22Rv1 (cell line): ENCODE data around the gene BNIP5.

Source experiments
- ZFX ChIP-seq: fragments of 450-650 bp; IDR thresholded peaks from 2 replicates; pipeline ENCODE4 v1.6.1; 2017; ENCODE audit warnings: antibody characterized with exemption, borderline replicate concordance
- TF ChIP-seq, protein P1 (sequence below): fragments of 450-650 bp; IDR thresholded peaks from 2 replicates; pipeline ENCODE4 v1.5.1; 2017; ENCODE audit warnings: mild to moderate bottlenecking

DNA sequence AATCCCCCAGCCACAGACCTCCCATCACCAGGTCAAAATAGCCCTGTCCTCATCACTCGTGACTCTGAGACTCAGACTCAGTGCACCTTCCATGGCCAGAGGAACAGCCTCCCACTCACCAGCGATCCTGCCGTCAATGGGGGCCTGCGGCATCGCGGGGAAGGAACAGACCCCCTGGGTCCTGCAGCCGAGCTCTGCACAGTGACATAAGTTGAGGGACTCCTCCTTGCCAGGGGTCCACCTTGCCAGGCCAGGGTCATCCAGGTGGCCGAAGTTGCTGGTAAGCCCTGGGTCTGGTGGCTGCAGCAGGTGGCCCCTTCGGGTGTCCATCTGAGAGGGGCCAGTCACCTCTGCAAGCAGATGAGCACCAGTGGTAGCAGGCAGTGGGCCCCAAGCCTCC lies 34.5 kb upstream of the BNIP5 start:
- TF ChIP-seq, protein P1, sequence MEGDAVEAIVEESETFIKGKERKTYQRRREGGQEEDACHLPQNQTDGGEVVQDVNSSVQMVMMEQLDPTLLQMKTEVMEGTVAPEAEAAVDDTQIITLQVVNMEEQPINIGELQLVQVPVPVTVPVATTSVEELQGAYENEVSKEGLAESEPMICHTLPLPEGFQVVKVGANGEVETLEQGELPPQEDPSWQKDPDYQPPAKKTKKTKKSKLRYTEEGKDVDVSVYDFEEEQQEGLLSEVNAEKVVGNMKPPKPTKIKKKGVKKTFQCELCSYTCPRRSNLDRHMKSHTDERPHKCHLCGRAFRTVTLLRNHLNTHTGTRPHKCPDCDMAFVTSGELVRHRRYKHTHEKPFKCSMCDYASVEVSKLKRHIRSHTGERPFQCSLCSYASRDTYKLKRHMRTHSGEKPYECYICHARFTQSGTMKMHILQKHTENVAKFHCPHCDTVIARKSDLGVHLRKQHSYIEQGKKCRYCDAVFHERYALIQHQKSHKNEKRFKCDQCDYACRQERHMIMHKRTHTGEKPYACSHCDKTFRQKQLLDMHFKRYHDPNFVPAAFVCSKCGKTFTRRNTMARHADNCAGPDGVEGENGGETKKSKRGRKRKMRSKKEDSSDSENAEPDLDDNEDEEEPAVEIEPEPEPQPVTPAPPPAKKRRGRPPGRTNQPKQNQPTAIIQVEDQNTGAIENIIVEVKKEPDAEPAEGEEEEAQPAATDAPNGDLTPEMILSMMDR = no peak
- TF ChIP-seq ZFX = no peak
